Adipocyte (in vitro differentiated cells): ENCODE data around the gene MERTK.

Source experiments
- DNase-seq: peaks from one replicate; pipeline ENCODE4 v3.0.0-alpha.2; 2015; ENCODE audit warnings: low read depth
- H3K27me3 ChIP-seq: replicated peaks from 2 replicates; pipeline ENCODE4 v1.7.0; 2013; ENCODE audit warnings: mild to moderate bottlenecking, low read length, moderate library complexity; ENCODE audit not compliant: control insufficient read depth, insufficient read depth
- H3K36me3 ChIP-seq: 2 replicates; pipeline ENCODE4 v1.7.0; 2013; ENCODE audit warnings: low read length, mild to moderate bottlenecking, moderate library complexity; ENCODE audit not compliant: control insufficient read depth, insufficient read depth, severe bottlenecking
- H3K4me1 ChIP-seq: 2 replicates; pipeline ENCODE4 v1.7.0; 2013; ENCODE audit warnings: mild to moderate bottlenecking, low read length, moderate library complexity; ENCODE audit not compliant: control insufficient read depth, insufficient read depth
- H3K4me3 ChIP-seq: 2 replicates; pipeline ENCODE4 v1.7.0; 2013; ENCODE audit warnings: mild to moderate bottlenecking, low read length, moderate library complexity
- H3K9ac ChIP-seq: 2 replicates; pipeline ENCODE4 v1.7.0; 2013; ENCODE audit warnings: mild to moderate bottlenecking, low read length, moderate library complexity
- H3K9me3 ChIP-seq: 2 replicates; pipeline ENCODE4 v1.7.0; 2013; ENCODE audit warnings: mild to moderate bottlenecking, low read length, moderate library complexity; ENCODE audit not compliant: control insufficient read depth

The MERTK gene

DNA sequence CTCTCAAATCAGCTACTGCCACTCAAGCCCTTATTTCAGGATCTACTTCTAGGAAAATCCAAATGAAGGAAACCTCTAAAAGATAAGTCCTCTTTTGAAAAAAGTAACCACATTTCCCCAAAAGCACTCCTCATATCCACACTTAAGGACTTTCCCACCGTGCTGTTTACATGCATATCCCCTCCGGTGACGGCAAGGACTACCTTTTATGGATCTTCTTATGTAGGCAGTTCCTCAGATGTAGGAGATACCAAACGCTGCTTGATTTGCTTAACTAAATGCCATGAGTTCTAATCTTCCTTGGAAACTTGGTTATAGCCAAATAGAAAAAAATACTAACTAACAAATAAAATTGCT, 149.8 kb downstream of the MERTK start:
- DNase-seq: no peak
- no peak overlapping the region for H3K9ac ChIP-seq
- H3K9me3 ChIP-seq: peaks cover 15% of the 10 kb centered on the region
- H3K4me3 ChIP-seq: no peak overlapping the region
- H3K27me3 ChIP-seq: no peaks in the 10 kb centered on the region
- H3K4me1 ChIP-seq: peaks cover 13% of the 10 kb centered on the region
- no peaks in the 10 kb centered on the region for H3K36me3 ChIP-seq

DNA sequence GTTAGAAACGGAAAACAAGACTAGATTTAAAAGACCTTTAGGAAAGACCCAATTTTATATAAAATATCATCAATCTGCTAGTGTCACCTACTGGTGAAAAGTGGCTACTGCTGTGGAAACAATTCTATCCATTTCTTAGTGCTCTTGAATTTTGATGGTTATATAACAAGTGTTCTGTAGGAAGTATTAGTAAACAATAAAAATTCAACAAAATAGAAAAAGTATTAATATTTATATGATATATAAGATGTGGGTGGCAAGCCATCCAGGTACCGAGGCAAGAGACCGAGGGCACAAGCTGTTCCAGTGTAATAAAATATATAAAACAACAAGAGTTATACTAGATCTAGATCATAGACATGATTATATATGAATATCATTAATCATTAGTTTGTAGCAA, 150.5 kb downstream of the MERTK start:
- peak; percentile 80 for DNase-seq
- no peaks in the 10 kb centered on the region for H3K27me3 ChIP-seq
- peaks cover 17% of the 10 kb centered on the region for H3K4me1 ChIP-seq
- H3K9ac ChIP-seq: no peak overlapping the region
- no peak overlapping the region for H3K4me3 ChIP-seq
- peaks cover 15% of the 10 kb centered on the region for H3K9me3 ChIP-seq
- no peaks in the 10 kb centered on the region for H3K36me3 ChIP-seq

GRCh38 chr2:112050316-112050715, 151.9 kb downstream of the MERTK start:
- Histone ChIP-seq H3K9me3 (peaks cover 9% of the 10 kb centered on the region), H3K36me3 (no peaks in the 10 kb centered on the region), H3K4me1 (peaks cover 18% of the 10 kb centered on the region), H3K4me3 (no peak overlapping the region), H3K9ac (no peak overlapping the region), H3K27me3 (no peaks in the 10 kb centered on the region)
- DNase-seq: no peak

GRCh38 chr2:112053917-112054846, 155.8 kb downstream of the MERTK start:
- H3K9ac ChIP-seq: peak overlapping the region; percentile 77

DNA sequence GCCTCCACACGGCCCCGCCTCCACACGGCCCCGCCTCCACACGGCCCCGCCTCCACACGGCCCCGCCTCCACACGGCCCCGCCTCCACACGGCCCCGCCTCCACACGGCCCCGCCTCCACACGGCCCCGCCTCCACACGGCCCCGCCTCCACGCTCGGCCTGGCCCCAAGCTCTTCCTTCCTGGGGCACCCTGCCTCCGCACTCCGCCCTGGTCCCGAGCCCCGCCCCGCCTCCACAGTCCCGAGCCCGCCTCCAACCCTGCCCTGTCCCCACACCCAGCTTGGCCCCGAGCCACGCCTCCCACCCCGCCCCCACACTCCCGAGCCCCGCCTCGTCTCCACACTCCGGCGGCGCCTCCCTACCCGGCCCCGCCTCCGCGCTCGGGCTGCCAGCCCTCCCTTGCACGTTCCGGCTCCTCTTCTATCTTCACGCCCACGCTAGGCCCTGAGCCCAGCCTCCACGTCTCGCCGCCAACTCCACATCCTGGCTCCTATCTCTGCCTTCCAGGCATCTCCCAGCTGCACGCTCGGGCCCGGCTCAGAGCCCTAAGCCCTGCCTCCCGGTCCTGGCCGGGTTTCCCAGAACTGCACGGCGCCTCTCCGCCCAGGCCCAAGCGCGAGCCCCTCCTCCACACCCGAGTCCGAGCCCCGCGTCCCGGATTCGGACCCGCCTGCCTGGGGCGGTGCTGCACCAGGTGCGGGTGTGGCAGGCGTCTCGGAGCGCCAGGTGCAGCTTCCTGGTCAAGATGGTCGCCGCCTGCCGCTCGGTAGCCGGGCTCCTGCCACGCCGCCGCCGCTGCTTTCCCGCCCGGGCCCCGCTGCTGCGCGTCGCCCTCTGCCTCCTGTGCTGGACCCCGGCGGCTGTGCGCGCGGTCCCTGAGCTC, 156.7 kb downstream of the MERTK start, which contains the start of gene TMEM87B:
Gene TMEM87B, plus strand, starts transcription at position 423 of the 883 bp plus-strand sequence. Its CDS starts 323 bp downstream, at position 746.
- Histone ChIP-seq H3K4me1 (peaks cover 25% of the 10 kb centered on the region), H3K4me3 (peak within 1 kb of the TSS; percentile 95), H3K9ac (peak within 1 kb of the TSS; percentile 98), H3K36me3 (no peaks in the 10 kb centered on the region), H3K27me3 (no peaks in the 10 kb centered on the region), H3K9me3 (no peaks in the 10 kb centered on the region)
- DNase-seq: peak; percentile 99

More at GRCh38 chr2:112053917-112054846, 155.8 kb downstream of the MERTK start:
- H3K4me1 ChIP-seq: peaks cover 25% of the 10 kb centered on the region
- H3K4me3 ChIP-seq: peak overlapping the region; percentile 82
- peak; percentile 98 for DNase-seq
- no peaks in the 10 kb centered on the region for H3K36me3 ChIP-seq
- H3K9me3 ChIP-seq: no peaks in the 10 kb centered on the region
- no peaks in the 10 kb centered on the region for H3K27me3 ChIP-seq

- Histone ChIP-seq H3K4me3 (peak overlapping the region; percentile 95), H3K27me3 (no peaks in the 10 kb centered on the region), H3K9me3 (no peaks in the 10 kb centered on the region), H3K36me3 (peaks cover 7% of the 10 kb centered on the region), H3K9ac (peak overlapping the region; percentile 98), H3K4me1 (peaks cover 25% of the 10 kb centered on the region)
- peak; percentile 89 for DNase-seq
These were observed 157.6 kb downstream of the MERTK start for GRCh38 chr2:112055730-112056625.

DNA sequence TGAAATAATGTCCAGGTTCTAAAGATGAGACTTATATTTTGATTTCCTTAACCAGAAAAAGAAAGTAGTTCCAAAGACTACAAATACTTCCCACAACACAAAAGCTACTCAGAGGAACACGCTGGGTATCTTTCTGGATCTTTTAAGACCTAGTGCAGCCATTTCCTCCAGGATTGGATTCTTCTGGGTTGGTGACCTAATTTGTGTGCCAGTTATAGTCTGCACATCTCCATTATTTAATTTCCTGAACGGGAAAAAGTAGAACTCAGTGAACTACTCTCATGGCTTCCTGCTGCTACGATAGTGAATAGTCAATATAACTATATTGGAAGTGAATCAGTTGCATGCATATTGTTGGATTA, 158.2 kb downstream of the MERTK start:
- peak overlapping the region; percentile 95 for H3K4me3 ChIP-seq
- H3K4me1 ChIP-seq: peaks cover 25% of the 10 kb centered on the region
- H3K9me3 ChIP-seq: no peaks in the 10 kb centered on the region
- H3K36me3 ChIP-seq: peaks cover 14% of the 10 kb centered on the region
- H3K9ac ChIP-seq: peak overlapping the region; percentile 98
- no peak for DNase-seq
- H3K27me3 ChIP-seq: no peaks in the 10 kb centered on the region

- H3K4me1 ChIP-seq: peaks cover 20% of the 10 kb centered on the region
- H3K36me3 ChIP-seq: peaks cover 44% of the 10 kb centered on the region
- H3K27me3 ChIP-seq: no peaks in the 10 kb centered on the region
- no peak for DNase-seq
- no peak overlapping the region for H3K9ac ChIP-seq
- no peaks in the 10 kb centered on the region for H3K9me3 ChIP-seq
- no peak overlapping the region for H3K4me3 ChIP-seq
These were observed 161.3 kb downstream of the MERTK start for GRCh38 chr2:112059671-112060070.

DNA sequence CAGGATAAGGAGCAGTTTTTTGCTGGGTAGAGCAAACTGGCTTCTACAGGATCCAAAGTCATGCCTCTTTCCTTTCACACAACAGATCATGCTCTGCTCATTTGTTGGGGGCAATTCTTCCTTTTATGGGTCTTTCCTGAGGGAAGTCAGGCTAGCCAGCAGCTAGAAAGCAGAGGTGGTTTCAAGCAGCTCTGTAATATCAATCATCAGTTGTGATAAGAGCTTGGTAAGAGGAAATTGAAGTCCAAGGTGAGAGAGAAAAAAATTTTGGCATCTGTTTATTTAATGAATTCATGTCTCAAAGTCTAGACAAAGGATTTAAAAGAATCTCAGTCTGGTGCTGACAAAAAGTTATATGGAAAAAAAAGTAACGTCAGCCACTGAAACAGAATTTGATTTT, 162.9 kb downstream of the MERTK start:
- no peak overlapping the region for H3K4me3 ChIP-seq
- peaks cover 33% of the 10 kb centered on the region for H3K4me1 ChIP-seq
- DNase-seq: no peak
- H3K36me3 ChIP-seq: peaks cover 52% of the 10 kb centered on the region
- H3K9me3 ChIP-seq: no peaks in the 10 kb centered on the region
- H3K9ac ChIP-seq: no peak overlapping the region
- H3K27me3 ChIP-seq: no peaks in the 10 kb centered on the region

DNA sequence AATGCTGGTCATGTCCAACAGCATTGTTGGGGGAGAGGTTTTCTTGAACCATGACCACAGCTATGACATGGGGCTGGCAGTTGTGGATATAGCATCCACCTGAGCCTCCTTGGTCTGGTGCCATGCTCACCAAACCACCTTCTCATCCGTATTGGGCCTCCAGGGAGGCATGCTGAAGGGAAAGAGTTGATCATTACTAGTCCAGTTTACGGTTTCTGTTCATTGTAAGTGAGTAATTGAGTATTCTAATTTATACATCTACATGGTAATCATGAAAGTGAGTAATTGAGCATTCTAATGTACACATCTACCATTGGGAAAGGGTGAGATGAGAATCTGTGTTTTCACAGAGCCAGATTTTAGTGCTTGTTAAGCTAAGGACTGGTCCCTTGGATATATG, 163.4 kb downstream of the MERTK start:
- Histone ChIP-seq H3K4me3 (no peak overlapping the region), H3K27me3 (no peaks in the 10 kb centered on the region), H3K9ac (no peak overlapping the region), H3K9me3 (no peaks in the 10 kb centered on the region), H3K4me1 (peaks cover 32% of the 10 kb centered on the region), H3K36me3 (peaks cover 57% of the 10 kb centered on the region)
- no peak for DNase-seq
